ENCODE data around the gene NFATC3.

Gene NFATC3

GRCh38 chr16:68183046-68183445 is 97.9 kb downstream of the NFATC3 start:
- no peak for FAIRE-seq

GRCh38 chr16:68186877-68187276 is 101.7 kb downstream of the NFATC3 start:
- FAIRE-seq, result no peak
- DNase-seq (ENCODE audit: low spot score), result no peak

More at GRCh38 chr16:68183046-68183445, 97.9 kb downstream of the NFATC3 start:
- DNase-seq (ENCODE audit: low spot score), result no peak

DNA sequence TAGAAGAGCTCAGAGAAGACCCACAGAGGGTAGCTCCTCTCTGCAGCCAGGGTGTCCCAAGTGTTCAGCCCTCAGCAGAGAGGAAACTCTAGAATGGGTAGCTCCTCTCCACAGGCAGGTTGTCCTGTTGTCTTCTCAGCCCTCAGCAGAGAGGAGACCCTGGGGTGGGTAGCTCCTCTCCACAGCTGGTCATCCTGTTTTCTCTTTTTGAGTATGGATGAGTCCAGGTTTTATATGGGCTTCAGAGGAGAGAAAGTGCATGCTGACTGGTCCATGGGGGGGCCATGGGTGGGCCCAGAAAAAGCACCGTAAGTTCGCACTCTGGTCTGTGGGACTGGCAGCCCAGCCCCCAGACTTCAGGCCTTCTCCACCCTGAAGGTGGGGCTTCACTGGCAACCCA is 102.3 kb downstream of the NFATC3 start:
- FAIRE-seq (no peak), DNase-seq (ENCODE audit: low spot score) (no peak)

DNA sequence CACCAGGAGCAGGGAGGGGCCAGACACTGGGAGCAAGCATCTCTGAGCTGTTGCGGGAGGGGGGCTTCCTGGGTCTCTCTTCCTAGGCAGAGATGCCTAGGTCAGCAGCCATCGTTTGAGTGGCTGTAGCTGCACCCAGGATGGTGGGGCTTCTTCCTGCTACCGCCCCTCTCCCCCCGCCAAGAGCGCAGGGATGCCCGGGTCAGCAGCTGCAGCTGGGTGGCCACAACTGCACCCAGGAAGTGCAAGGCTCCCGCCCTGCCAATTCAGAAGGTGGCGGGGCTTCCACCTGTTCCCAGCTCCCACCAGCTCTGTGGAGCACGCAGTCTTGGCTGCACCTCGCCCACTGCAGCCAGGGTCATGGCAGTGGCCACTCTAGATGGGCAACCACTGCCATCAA is 103.0 kb downstream of the NFATC3 start:
- no peak for FAIRE-seq

GRCh38 chr16:68190081-68190480 is 104.9 kb downstream of the NFATC3 start:
- FAIRE-seq (no peak), DNase-seq (ENCODE audit: low spot score) (no peak)

More for the DNA sequence above, 103.0 kb downstream of the NFATC3 start:
- no peak for DNase-seq (ENCODE audit: low spot score)

- DNase-seq (ENCODE audit: low spot score) (no peak), FAIRE-seq (no peak)
Observed at GRCh38 chr16:68190736-68191510, 105.8 kb downstream of the NFATC3 start.

- DNase-seq (ENCODE audit: low spot score), result no peak
- FAIRE-seq, result no peak
Observed at GRCh38 chr16:68194251-68194650, 109.1 kb downstream of the NFATC3 start.

- no peak for DNase-seq (ENCODE audit: low spot score)
- no peak for FAIRE-seq
Observed at GRCh38 chr16:68197250-68197649, 112.1 kb downstream of the NFATC3 start.

GRCh38 chr16:68200088-68200783 is 115.1 kb downstream of the NFATC3 start:
- FAIRE-seq, result no peak
- no peak for DNase-seq (ENCODE audit: low spot score)

- DNase-seq (ENCODE audit: low spot score) (no peak), FAIRE-seq (no peak)
Observed at GRCh38 chr16:68202091-68202519, 116.9 kb downstream of the NFATC3 start.

DNA sequence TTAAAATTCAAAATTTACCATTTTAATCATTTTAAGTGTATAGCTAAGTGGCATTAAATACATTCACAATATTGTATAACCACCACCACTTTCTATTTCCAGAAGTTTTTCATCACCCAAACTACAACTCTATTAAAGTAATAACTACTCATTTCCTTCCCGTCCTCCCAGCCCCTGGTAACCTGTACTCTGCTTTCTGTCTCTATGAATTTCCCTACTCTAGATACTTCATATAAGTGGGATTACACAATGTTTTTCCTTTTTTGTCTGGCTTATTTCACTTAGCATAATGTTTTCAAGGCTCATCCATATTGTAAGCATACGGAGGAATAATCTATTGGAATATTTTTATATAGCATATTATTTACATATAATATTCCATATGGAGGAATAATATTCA is 121.1 kb downstream of the NFATC3 start:
- DNase-seq (ENCODE audit: low spot score) (no peak), FAIRE-seq (no peak)

- FAIRE-seq (no peak), DNase-seq (ENCODE audit: low spot score) (no peak)
Observed at GRCh38 chr16:68214726-68215125, 129.6 kb downstream of the NFATC3 start.

- no peak for FAIRE-seq
- DNase-seq (ENCODE audit: low spot score), result no peak
Observed at GRCh38 chr16:68215302-68215701, 130.1 kb downstream of the NFATC3 start.

DNA sequence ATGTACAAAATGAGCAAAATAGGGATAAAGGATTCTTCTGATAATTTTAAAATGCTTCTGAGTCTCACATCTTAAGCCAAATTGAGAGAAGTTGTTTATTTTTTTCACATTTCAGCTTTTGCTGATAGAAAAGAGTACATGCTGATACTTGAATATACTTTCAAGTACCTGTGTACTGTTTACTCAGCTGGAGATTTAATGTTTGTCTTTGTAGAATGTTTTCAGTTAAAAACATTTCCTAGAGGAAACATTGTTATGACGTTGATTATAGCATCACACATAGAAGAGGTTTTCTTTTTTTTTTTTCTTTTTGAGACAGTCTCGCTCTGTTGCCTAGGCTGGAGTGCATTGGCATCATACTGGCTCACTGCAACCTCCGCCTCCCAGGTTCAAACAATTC is 131.1 kb downstream of the NFATC3 start:
- no peak for FAIRE-seq
- no peak for DNase-seq (ENCODE audit: low spot score)

DNA sequence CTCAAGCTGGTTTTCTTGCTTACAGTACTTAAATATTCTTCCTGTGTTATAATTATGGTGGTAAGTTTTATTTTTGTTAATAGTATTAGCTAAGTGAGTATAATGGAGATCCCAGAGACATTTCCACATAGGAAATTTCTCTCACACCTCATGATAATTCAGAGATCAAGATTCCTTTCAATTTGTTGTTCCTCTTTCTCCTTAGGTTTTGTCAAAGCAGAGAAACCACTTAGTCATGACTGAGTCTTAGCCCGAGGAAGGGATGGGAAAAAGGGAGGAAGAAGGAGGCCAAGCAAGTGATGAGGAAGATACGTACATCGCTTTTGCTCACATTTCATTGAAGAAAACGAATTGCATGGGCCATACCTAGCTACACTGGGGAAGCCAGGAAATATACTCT is 132.3 kb downstream of the NFATC3 start:
- no peak for FAIRE-seq

DNA sequence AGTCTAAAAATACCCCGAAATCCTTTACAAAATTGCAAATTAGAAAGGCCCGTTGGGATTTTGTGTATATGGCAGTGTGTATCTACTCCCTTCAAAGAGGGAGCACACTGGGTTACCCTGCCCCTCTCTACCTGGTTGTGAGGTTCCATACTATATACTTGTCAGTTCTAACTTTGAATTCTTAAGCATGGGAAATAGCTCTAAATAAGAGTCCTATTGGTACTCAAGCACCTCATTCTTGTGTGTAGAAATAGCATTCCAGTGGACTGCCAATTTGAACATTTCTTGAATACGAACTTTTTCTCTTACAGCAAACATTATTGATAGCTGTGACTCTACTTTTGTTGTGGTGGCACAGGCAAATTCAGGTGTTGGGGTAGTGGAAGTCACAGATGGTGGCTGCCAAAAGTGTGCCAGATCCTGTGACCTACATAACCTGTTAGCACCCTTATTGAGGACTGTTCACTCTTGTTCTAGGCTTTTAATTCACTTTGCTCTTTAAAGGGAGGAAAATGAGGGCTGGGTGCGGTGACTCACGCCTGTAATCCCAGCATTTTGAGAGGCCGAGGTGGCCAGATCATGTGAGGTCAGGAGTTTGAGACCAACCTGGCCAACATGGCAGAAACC is 134.7 kb downstream of the NFATC3 start:
- no peak for DNase-seq (ENCODE audit: low spot score)
- no peak for FAIRE-seq

More for the DNA sequence above, 132.3 kb downstream of the NFATC3 start:
- no peak for DNase-seq (ENCODE audit: low spot score)

GRCh38 chr16:68223072-68223471 is 137.9 kb downstream of the NFATC3 start:
- FAIRE-seq, result no peak
- DNase-seq (ENCODE audit: low spot score), result no peak

GRCh38 chr16:68226116-68226515 is 140.9 kb downstream of the NFATC3 start:
- DNase-seq (ENCODE audit: low spot score), result no peak
- FAIRE-seq, result no peak

DNA sequence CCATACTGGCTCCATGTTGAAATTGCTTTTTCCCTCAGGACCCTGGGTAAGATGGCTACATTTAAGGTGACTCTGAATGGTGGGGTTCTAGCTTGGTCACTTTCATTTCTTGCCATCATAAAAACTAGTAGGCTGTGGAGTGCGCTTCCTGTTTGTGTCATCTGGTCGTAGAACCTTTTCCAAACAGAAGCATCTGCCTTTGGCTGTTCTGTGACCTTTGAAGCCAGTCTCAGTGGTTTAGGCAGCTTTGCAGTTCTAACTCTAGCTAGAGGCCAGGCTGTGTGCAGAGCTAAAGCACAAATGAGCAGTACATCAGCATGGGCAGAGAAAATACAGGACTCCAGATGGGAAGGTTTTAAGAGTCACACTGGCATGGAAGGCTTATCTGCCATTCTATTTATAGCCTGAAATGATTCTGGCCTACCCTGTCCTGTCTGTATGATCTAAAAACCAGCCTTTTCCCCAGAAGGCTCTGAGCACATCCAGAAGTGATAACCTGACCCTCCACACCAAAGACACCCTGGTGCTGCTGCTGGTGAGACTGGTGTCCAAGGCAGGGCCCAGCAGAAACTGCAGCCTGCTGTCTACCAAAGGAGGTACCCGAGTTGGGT is 142.1 kb downstream of the NFATC3 start:
- FAIRE-seq (no peak), DNase-seq (ENCODE audit: low spot score) (no peak)

DNA sequence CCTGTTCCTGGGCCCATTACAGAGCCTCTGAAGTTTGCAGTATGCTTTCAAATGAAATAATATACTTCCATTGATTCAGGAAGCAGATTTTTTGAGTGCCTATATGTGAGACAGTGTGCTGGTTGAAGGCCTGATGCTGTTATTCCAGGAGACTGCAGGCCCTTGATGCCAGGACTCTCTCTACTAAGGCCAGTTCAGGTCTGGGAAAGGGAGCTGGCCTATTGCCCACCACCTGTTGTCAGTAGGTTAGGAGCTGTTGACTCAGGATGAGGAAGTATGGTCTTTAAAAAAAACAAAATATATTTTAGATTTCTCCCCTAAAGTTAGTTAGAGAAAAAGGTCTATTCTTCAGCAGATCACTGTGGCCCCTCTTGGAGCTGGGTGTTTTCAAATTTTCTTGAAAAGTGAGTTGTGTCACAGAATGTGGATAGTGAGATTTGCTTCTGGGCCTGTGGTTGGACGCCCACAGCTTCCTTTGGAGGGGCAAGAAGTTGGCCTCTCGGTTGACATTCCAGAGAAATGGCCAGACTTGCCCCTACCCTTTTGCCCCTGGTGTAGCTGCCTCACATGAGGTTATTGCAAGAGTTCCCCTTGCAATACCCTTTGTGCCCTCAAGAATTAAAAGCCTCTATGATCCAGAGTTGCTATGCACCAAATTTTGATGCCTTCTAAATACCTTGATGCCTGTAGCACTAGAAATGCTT is 142.8 kb downstream of the NFATC3 start:
- FAIRE-seq (no peak), DNase-seq (ENCODE audit: low spot score) (no peak)

DNA sequence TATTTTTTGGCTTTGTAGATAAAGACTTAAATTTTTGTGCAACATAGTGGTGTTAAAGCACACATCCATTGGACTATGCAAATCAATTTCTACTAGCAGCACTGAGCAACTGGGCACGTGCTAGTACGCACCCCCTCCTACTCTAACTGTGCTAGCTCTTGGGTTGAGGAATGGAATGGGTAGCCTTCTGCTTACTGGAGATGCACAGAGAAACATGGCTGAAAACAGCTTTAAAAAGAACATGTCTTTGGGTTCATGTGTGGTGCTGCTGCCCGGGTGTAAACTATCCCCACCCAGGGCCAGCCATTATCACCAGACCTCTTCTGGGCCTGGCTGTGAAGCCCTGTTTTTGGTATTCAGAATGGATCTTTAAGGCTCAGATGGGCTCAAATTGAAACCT is 143.5 kb downstream of the NFATC3 start:
- FAIRE-seq (no peak), DNase-seq (ENCODE audit: low spot score) (no peak)

Data from urothelium cell line (cell line).